GM04504 (cell line): ENCODE measurements around the gene LSM2.
"Not testable (repeated sequence)": the region's sequence is repeated elsewhere in the genome, so short reads cannot be mapped to it uniquely, and the experiment has no call there.

Experiments used
- DNase-seq: peaks from one replicate; pipeline ENCODE4 v3.0.0-alpha.2; 2012; ENCODE audit warnings: low read depth

The LSM2 gene

GRCh38 chr6:31827286-31828079, 20.7 kb upstream of the LSM2 start, which contains the start of gene HSPA1B:
Gene HSPA1B (plus strand): TSS chr6:31827738. CDS start chr6:31827951, 213 bp downstream.
- peak; percentile 96 for DNase-seq

GRCh38 chr6:31826793-31827285, 20.1 kb upstream of the LSM2 start:
- peak; percentile 58 for DNase-seq

- DNase-seq: no peak
These were observed 18.8 kb upstream of the LSM2 start for GRCh38 chr6:31825553-31825952.

GRCh38 chr6:31823592-31824196, 16.9 kb upstream of the LSM2 start:
- not testable (repeated sequence) for DNase-seq

GRCh38 chr6:31822036-31822821, 15.5 kb upstream of the LSM2 start:
- no peak for DNase-seq

- DNase-seq: no peak
These were observed 14.7 kb upstream of the LSM2 start for GRCh38 chr6:31821301-31822035.

- not testable (repeated sequence) for DNase-seq
These were observed 13.6 kb upstream of the LSM2 start for GRCh38 chr6:31820399-31820798.

GRCh38 chr6:31819871-31820299, 13.1 kb upstream of the LSM2 start:
- DNase-seq: no peak

- DNase-seq: not testable (repeated sequence)
These were observed 11.3 kb upstream of the LSM2 start for GRCh38 chr6:31817929-31818511.

- not testable (repeated sequence) for DNase-seq
These were observed 10.6 kb upstream of the LSM2 start for GRCh38 chr6:31817133-31817928.

GRCh38 chr6:31815025-31815838, 8.5 kb upstream of the LSM2 start, which contains the start of the genes HSPA1A and HSPA1L:
Gene HSPA1A (plus strand): TSS chr6:31815543. CDS start chr6:31815757, 214 bp downstream.
Gene HSPA1L (minus strand): TSS chr6:31815283. CDS start chr6:31811972, 3,311 bp downstream.
- peak; percentile 95 for DNase-seq

- DNase-seq: peak; percentile 97
These were observed 7.9 kb upstream of the LSM2 start for GRCh38 chr6:31814677-31815024.

- DNase-seq: no peak
These were observed 6.7 kb upstream of the LSM2 start for GRCh38 chr6:31813465-31813849.

GRCh38 chr6:31811645-31812044, 4.9 kb upstream of the LSM2 start:
- no peak for DNase-seq

- not testable (repeated sequence) for DNase-seq
These were observed 1.8 kb upstream of the LSM2 start for GRCh38 chr6:31808599-31808998.

- no peak for DNase-seq
These were observed 762 bp downstream of the LSM2 start for GRCh38 chr6:31805939-31806469.

- DNase-seq: not testable (repeated sequence)
These were observed 5.5 kb downstream of the LSM2 start for GRCh38 chr6:31801031-31801927.

- DNase-seq: no peak
These were observed 7.0 kb downstream of the LSM2 start for GRCh38 chr6:31799781-31800180.
